NCI-H1694 treated with DMSO at 0.1 percent for 48 hours (cell line): Measurements from ENCODE around the gene RPAP2.
A peak's percentile ranks its signal among the peaks of the same experiment; 100 is the strongest.
"Not testable (repeated sequence)": the region's sequence is repeated elsewhere in the genome, so short reads cannot be mapped to it uniquely, and the experiment has no call there.

ENCODE experiments used
- DNase-seq: peaks from one replicate; lab custom pipeline; 2025; lab: John Stamatoyannopoulos, UW

RPAP2 gene

GRCh38 chr1:92376345-92376744 lies 77.5 kb downstream of the RPAP2 start:
- DNase-seq = no peak

- DNase-seq = not testable (repeated sequence)
Measured at GRCh38 chr1:92377991-92378390, 79.1 kb downstream of the RPAP2 start.

DNA sequence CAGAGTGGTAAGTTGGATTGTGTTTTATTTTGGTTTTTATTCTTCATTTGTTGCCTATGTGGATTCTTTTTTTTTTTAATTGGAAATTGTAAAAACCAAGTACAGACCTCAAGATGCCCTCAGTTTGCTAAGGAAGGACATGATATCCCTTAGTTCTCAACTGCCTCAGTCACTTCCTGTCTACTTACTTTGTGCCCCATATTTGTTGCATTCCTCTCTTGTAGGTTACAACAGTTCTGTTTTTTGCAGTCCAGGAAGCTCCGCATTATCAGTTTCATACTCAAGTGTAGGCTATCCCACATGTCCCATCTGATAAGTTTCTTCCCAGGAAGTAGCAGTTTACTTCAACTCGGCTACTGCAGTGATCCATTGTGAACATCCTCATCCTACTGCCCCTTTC lies 82.0 kb downstream of the RPAP2 start:
- DNase-seq = no peak

DNA sequence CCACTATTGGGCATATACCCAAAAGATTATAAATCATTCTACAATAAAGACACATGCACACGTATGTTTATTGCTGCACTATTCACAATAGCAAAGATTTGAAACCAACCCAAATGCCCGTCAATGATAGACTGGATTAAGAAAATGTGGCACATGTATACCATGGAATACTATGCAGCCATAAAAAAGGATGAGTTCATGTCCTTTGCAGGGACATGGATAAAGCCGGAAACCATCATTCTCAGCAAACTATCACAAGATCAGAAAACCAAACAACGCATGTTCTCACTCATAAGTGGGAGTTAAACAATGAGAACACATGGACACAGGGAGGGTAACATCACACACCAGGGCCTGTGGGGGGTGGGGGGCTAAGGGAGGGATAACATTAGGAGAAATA lies 95.1 kb downstream of the RPAP2 start:
- not testable (repeated sequence) for DNase-seq

- DNase-seq = no peak
Measured at GRCh38 chr1:92398519-92398918, 99.7 kb downstream of the RPAP2 start.

DNA sequence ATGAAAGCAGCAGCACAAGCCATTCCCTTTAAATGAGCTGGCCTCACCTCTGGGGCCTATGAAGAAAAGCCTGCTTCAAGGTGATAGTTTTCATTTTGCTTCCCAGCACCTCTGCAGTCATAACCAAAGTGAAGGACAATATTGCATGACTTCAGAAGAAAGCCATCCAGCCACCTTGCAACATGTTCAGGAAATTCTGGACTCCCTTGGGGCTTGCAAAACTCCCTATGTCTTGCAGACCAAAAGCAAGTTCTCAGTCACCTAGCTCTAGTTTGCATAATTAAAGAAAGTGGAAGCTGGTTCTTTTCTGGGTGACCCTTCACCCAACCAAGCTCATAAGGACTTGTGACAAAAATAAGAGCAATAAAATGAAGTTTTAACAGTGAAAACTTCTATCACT lies 100.2 kb downstream of the RPAP2 start:
- DNase-seq = no peak

GRCh38 chr1:92404661-92405060 lies 105.8 kb downstream of the RPAP2 start:
- no peak for DNase-seq

DNA sequence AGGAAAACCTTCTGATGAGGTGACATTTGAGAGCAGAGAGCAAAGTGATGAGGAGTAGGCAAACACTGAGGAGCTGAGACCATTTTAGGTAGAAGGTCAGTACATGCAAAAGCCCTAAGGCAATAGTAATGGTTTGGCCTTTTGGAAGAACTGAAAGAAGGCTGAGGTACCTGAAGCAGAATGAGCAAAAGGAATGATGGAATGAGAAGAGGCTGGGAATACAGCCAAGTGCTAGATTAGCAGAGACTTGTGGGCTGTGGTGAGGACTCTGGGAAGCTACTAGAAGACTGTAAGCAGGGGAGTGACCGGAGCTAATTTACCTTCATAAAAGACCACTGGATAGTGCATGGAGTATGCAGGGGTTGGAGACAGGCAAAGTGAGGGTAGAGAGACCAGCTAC lies 110.0 kb downstream of the RPAP2 start:
- no peak for DNase-seq

DNA sequence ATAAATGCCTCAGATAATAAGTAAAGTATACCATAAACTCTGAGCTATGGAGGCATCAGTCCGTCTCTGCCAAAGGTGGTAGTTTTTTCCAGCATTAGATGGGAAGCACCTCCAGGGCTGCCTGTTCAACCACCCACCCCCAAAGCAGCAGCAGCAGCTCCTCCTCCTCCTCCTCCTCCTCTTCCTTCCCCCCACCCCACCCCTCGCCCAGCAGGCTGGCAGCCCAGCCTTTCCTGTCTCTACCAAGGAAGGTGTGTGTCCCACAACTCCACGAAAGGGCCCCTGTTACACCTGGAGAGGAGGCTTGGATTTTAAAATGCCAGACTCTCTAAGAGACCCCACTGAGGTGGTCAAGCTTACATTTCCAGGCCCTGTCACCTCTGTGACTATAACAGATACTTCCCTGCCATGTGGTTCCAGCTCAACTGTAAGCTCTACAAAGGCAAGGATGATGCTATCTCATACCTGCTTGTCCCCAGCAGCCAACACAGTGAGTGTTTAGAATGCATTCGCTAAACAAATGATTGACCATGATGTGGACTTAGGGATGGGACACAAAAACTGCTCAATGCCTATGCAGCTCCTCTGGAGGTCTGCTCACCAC lies 111.2 kb downstream of the RPAP2 start:
- DNase-seq = no peak

DNA sequence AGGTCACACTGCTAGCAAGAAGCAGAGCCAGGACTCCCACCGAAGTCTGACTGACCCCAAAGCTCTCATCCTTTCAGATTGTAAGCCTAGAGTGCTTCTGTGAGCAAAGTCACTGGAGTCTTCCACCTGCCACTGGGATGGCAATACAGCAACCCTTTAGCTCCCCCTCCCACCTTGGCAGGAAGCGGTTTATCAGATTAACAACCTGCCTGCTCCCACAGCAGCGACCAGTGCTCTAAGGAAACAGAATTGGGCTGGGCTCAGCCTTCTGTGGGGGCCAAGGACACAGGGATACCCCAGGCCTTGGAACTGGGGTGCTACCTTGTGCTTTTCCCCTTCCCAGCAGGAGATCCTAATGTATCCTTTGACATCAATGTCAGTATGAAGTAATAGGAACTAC lies 111.8 kb downstream of the RPAP2 start:
- DNase-seq = no peak

GRCh38 chr1:92411511-92411910 lies 112.7 kb downstream of the RPAP2 start:
- DNase-seq = peak; percentile 44

DNA sequence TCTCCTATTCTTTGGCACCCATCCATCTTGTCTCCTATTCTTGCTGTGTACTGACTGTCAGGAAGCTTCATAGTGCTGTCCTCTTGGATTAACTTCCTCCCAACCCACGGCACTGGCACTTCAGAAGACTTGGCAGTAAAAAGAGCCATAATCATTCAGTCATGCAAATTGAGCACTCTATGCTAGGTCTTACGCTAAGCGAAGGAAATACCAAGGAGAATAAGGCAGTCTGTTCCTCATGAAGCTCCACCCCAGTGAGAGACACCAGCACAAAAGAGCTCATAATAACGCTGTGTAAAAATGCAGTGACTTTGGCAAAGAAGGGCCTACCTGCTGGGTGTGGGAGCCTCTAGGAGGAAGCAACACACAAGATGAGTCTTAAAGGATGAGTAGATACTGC lies 120.8 kb downstream of the RPAP2 start:
- no peak for DNase-seq

- no peak for DNase-seq
Measured at GRCh38 chr1:92424381-92424780, 125.5 kb downstream of the RPAP2 start.

GRCh38 chr1:92425617-92426016 lies 126.8 kb downstream of the RPAP2 start:
- DNase-seq = no peak

DNA sequence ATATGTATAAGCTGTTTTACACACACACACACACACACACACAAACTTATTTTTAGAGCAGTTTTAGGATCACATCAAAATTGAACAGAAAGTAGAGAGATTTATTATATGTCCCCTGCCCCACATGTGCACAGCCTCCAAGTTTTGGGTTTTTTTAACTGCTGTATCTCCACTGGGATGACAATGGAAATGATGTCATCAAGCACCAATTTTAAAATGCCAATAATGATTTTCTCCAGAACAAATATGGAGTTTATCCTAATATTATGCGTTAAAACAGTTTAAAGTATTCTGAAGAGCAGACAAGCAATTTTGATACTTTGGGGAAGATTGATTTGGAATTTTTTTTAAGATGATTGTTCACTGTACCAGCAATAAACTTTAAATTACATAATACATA lies 131.2 kb downstream of the RPAP2 start:
- DNase-seq = no peak

DNA sequence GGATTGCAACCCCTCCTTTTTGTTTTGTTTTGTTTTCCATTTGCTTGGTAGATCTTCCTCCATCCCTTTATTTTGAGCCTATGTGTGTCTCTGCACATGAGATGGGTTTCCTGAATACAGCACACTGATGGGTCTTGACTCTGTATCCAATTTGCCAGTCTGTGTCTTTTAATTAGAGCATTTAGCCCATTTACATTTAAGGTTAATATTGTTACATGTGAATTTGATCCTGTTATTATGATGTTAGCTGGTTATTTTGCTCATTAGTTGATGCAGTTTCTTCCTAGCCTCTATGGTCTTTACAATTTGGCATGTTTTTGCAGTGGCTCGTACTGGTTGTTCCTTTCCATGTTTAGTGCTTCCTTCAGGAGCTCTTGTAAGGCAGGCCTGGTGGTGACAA lies 135.7 kb downstream of the RPAP2 start:
- not testable (repeated sequence) for DNase-seq

DNA sequence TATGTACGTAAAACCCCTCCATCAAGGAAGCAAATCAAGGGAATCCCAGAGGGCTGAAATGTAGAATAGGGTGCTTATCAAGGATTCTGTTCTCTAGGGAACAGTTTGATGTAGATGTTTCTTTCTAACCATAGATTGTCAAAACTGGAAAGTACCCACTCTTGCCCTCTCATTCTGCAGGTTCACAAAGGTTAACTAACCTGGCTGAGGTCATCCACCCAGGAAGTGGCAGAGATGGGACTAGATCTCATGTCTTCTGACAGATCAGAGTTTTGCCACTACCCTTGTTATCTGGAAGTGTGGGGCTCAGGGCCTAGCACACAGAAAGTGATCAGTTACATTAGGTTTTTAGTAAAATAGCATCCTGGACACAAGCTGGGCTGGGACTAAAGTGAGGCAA lies 140.4 kb downstream of the RPAP2 start:
- DNase-seq = no peak

DNA sequence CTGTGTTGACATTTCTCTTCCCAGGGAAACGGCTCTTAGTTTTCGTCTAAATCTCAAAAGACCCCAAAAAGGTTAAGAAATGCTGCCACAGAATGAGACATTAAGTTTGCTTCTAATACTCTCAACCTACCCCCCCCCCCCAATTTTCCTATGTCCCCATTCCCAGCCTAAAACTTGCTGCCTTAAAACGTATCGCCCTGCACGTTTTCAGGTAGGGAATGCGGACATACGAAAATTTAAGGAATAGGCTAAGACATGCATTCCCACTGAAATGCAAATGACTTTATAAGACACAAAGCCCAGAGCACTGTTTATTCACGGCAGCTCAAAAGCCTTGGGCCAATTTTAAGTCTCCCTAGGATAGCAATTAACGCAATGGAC lies 142.4 kb downstream of the RPAP2 start:
- no peak for DNase-seq

DNA sequence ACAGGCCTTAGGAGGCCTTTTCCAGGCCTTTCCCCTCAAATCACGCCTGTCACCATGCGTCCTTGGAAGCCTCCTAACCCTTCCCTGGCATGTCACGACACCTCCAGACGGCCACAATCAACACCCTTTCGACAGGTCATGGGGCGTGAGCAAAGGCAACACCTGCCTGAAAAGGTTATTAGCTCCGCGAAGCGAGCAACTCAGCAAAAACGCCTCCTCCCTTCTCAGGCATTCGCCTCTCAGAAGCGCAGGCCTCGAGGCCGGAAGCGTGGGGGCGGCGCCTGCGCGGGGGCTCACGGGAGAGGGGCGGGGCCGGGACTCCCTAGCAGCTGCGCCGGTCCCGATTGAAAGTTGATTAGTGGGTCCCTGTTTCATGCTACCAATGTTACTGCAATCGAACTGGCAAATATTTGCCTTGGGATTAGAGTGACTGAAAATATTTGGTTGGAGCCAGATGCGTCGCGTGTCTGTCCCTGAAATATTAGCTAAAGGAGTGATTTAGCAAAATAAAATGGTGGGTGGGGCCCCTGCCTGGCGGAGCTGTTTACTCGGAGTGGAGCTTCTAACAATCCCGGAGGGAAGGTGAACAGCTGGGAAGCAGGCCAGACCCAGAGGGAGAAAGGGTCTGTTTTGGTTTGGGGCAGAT lies 143.0 kb downstream of the RPAP2 start:
- DNase-seq = peak; percentile 73

GRCh38 chr1:92442351-92442750 lies 143.5 kb downstream of the RPAP2 start:
- DNase-seq = no peak

DNA sequence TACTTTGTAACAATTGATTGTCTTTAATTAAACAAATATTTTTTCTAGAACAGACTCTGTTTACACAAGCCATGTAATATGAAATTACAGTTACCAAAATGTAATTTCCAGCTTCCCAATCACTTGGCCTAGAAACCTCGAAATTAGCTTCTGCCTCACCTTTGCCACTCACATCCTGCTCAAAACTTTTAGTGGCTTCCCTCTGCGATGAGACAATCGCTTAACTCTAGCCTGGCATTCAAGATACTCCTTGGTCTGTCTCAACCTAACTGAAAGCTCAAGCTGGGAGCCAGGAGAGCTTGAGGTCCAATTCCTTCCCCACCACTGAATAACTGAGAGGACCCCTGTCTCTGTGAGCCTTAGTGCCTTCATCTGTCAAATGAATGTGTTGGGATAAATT lies 145.0 kb downstream of the RPAP2 start:
- no peak for DNase-seq

DNA sequence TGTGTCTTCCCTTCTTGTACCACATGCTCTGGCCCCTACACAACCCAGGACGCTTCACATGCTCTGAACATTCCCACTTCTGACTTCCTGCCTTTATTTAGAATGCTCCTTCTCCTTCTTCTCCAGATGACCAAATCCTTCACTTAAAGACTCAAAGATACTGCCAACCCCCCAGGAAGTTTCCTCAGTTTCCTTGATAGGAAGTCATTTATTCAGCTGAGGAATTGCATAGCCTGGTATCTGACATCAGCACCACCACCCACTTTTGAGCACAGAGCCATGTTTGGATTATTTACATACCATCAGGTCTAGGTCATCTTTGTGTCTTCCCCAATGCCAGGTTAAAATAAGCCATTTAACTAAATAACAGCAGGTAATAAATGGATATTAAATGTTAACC lies 145.5 kb downstream of the RPAP2 start:
- DNase-seq = no peak

DNA sequence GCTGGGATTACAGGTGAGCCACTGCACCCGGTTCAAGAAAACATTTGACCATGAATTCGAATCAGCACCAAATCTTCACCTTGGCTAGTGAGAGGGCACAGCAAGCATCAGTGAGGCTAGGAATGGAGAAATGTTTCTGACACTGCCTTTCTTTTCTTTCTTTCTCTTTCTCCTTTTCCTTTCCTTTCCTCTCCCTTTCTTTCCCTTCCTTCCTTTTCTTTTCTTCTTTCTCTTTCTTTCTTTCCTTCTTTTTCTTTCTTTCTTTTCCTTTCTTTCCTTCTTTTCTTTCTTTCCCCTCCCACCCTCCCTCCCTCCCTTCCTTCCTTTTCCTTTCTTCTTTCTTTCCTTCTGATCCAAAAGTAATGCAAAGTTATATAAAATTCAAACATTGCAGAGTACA lies 147.0 kb downstream of the RPAP2 start:
- DNase-seq = no peak

- DNase-seq = no peak
Measured at GRCh38 chr1:92446546-92446945, 147.7 kb downstream of the RPAP2 start.
